Panc1 (cell line): ENCODE data around the gene ATXN7L1.

Experiments used
- CTCF ChIP-seq: fragments of 450-650 bp; IDR thresholded peaks from 2 replicates; pipeline ENCODE4 v1.5.1; 2017; ENCODE audit warnings: mild to moderate bottlenecking
- POLR2AphosphoS5 ChIP-seq: IDR thresholded peaks from 2 replicates; pipeline ENCODE4 v1.6.1; 2012; ENCODE audit warnings: mild to moderate bottlenecking, low read depth, low read length, moderate library complexity
- TCF7L2 ChIP-seq: IDR thresholded peaks from 2 replicates; pipeline ENCODE4 v1.6.1; 2011; ENCODE audit warnings: mild to moderate bottlenecking, low read depth, low read length, inconsistent platforms

GRCh38 chr7:105610165-105610930, 266.1 kb downstream of the ATXN7L1 start:
- no peak for TF ChIP-seq CTCF
- TF ChIP-seq TCF7L2, result no peak
- no peak for TF ChIP-seq POLR2AphosphoS5
